Stimulated activated CD4-positive, alpha-beta T cell treated with anti-CD3 and anti-CD28 coated beads, Interleukin-2, amount 100 ng/mL, for 4 hours (primary cell): ENCODE measurements around the gene KLHL21.

Experiments
- DNase-seq: peaks from one replicate; pipeline ENCODE4 v3.0.0-alpha.2; 2020; ENCODE audit warnings: low read depth

KLHL21 gene

DNA sequence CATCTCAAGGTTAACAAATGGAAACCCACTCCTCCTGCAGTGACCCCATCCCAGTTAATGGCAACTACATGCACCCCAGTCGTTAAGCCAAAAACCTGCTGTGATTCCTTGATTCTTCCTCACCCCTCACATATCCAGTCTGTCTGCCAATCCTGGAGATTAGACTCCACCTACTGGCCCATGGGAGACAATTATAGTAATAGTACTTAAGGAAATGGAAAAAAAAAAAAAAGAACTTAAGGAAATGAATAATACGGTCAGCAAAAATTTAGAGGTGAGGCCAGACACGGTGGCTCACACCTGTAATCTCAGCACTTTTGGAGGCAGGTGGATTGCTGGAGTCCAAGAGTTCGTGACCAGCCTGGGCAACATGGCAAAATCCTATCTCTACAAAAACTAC lies 55.4 kb downstream of the KLHL21 start:
- DNase-seq: no peak

DNA sequence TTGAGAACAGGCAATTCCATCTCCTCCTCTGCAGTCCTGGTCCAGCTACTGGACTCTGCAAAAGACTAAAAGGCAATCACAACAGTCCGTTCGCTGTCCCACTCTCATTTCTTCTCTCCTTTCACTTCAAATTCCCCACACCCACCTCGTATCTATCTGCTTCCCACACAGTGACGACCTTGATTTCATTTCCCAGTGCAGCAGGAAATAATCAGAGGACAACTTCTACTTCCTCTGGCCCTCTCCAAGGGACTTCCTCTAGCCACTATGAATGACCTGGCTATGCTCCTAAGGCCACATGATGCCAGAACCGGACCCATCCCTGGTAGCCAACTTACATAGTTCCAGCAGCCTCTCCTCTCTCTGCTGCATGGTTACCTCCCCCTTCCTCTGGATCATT lies 56.3 kb downstream of the KLHL21 start:
- DNase-seq: no peak

DNA sequence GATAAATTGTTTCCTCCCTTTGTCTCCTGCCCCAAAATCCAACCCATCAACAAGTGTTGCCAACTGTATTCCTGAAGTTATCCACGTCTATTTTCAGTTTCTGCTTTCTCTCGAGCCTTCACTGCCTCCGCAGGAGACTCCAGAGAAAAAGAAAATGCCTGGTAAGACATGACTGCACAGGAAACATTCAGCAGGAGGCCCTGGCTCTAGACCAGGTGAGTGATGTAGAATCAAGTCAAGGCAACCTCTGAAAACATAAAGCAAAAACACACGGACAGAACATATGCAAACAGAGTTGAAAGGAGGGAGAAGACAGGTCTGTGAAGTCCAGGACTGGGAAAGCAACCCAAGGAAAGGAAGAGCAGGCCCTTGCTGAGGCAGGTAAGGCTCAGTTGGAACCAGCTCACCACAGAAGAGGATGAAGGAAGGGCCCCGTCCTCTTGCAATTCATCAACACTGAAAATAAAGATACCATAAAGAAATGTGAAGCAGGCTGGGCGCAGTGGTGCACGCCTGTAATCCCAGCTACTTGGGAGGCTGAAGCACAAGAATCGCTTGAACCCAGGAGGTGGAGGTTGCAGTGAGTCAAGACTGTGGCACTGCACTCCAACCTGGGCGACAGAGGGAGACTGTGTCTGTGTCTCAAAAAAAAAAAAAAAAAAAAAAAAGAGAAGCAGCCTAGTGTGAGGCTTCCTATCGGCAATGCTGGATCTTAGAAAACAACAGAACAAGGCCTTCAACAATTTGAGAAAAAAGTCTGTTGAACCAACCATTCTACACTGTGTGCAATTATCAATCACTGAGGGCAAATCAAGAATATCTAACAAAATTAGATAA lies 57.2 kb downstream of the KLHL21 start:
- no peak for DNase-seq

DNA sequence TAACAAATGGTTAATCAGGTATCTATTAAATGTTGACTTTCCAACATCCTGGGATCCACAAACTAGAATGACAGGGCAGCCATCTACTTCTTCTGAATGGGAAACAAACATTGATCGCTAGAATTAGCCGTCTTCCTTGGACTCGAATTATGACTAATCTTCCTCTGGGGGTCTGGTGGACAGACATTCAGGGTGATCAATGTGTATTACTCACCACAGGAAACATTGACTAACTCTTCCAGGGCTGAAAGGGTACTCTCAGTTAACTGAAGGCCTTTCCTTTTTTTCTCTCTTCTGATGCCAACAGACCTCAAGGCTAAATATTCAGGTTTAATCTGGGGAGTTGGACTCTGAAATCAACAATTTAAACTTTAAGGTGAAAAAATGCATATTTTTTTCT lies 57.8 kb downstream of the KLHL21 start:
- DNase-seq: peak; percentile 2
